B cell (primary cell): ENCODE data around the gene MRPL36.

ENCODE experiments used
- CTCF ChIP-seq: fragments of 200-600 bp; IDR thresholded peaks from one replicate; pipeline ENCODE4 v1.8.0; 2022; ENCODE audit warnings: antibody characterized with exemption, mild to moderate bottlenecking
- EZH2 ChIP-seq: IDR thresholded peaks from 2 replicates; pipeline ENCODE4 v1.6.1; 2012; ENCODE audit warnings: borderline replicate concordance, low read depth, mild to moderate bottlenecking, moderate library complexity, low read length; ENCODE audit not compliant: insufficient read depth, poor library complexity, severe bottlenecking

DNA sequence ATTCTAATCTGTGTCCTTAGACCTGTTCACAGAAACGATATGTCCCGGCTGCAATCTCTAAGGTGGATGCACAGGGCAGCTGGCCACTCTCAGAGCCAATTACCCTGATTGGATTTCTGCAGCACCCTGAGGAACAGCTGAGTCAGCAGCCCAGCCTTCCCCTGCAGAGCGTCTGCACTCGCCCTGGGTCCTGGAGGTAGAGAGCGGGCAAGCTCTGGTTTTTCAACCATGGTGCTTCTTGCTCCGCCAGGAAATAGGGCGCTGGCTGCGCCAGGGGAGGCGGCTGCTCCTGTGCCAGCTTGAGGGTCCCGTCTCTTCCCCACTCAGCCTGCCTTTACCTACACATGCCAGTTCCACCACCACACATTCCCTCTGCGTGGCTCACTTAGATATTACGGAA is 20.7 kb upstream of the MRPL36 start:
- TF ChIP-seq CTCF = no peak
- no peak for TF ChIP-seq EZH2
